ENCODE measurements around the gene TAPT1. TPM values are rescaled to one million over a fixed set of nuclear protein-coding genes. Genes with fewer than 3 reads are reported as not detected.

Gene TAPT1
- total RNA-seq, 1 experiment from 2014 or later = 39.1 TPM

DNA sequence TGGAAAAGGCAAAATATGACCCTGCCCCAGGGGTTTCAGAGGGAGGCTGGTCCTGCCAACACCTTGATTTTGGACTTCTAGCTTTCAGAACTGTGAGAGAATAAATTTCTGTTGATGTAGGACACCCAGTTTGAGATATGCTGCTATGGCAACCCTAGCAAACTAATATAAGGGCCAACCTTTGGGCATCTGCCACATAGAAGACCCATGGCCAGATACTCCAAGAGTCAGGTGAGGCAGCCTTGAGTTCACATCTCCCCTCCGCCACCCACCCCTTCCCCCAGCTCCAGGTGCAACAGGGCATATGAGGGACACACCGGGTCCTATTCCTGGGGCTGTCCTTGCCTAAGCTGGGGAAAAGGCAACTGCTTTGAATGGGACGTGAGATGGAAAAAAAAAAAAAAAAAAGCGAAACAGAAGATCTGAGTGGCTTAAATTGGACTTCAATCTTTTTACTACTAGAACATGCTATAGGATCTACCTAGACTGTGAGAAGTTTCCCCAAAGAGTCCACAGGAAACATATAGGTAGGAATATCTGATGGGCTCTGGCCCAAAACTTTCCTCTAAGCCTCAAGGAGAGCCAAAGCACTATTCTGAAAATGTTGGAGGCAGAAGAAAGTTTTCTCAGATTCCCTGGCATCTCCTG is 85.9 kb downstream of the TAPT1 start:
- H3K79me2 ChIP-seq (ENCODE audit: low read length) = no peaks in the 10 kb centered on the region
- H3K27ac ChIP-seq (ENCODE audit: low read length) = no peak overlapping the region
- no peaks in the 10 kb centered on the region for H4K20me1 ChIP-seq (ENCODE audit: insufficient read depth, low read depth, low read length)
- no peak for DNase-seq
- no peak overlapping the region for H3K4me3 ChIP-seq (ENCODE audit: low read length)
- no peak overlapping the region for H3K9ac ChIP-seq (ENCODE audit: low read length)
- no peak overlapping the region for H3K4me2 ChIP-seq (ENCODE audit: low read depth, low read length, poor library complexity, severe bottlenecking)
- no peak overlapping the region for H2AFZ ChIP-seq (ENCODE audit: low read length)
- H3K9me2 ChIP-seq (replicated peaks; ENCODE audit: insufficient read depth, low read length) = no peaks in the 10 kb centered on the region
- H3K27me3 ChIP-seq (ENCODE audit: low read length) = 0 out of 2 replicates have a peak, but pooled peaks cover 3% of the 10 kb centered on the region
- no peaks in the 10 kb centered on the region for H3K36me3 ChIP-seq (ENCODE audit: insufficient read depth, low read length)
- no peaks in the 10 kb centered on the region for H3K4me1 ChIP-seq (ENCODE audit: low read length)
- no peaks in the 10 kb centered on the region for H3K9me3 ChIP-seq (ENCODE audit: low read length)

DNA sequence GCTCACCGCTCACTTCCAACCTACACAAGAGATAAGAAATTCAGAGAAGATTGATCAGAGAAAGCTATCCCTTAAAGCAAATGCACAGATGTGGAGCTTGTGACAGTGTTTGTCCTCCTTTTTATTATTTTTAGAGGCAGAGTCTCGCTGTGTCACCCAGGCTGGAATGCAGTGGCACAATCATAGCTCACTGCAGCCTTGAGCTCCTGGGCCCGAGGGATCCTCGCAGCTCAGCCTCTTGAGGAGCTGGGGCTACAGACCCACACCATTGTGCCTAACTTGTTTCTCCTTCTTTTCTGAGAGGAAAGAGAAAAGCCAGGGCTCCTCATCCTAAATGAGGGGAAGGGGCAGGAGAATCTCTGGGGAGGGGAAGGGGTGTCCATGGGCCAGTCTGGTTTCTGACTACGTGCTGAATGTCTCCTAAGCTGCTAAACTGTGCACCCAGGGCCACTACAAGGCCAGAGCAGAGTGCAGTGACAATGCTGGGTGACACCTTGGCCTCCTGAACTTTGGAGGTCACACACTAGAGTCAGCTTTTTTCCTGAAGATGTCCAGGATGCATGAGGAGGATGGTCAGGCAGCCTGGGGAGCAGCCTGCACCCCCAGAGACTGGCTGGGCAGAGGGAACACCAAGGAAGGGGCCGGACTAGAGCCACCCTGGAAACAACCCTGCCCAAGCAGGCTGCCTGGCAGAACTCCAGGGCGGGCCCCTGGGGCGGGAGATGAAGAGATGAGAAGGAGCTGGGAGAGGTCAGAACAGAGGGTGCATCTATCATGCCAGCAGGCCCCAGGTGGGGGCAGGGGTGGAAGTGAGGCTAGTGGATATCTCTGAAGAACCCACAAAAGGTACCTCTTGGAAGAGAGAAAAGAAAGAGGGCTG is 87.0 kb downstream of the TAPT1 start:
- H3K9me3 ChIP-seq (ENCODE audit: low read length) = no peaks in the 10 kb centered on the region
- H3K9me2 ChIP-seq (replicated peaks; ENCODE audit: insufficient read depth, low read length) = no peaks in the 10 kb centered on the region
- H3K27ac ChIP-seq (ENCODE audit: low read length) = no peak overlapping the region
- no peaks in the 10 kb centered on the region for H3K36me3 ChIP-seq (ENCODE audit: insufficient read depth, low read length)
- no peak overlapping the region for H2AFZ ChIP-seq (ENCODE audit: low read length)
- 0 out of 2 replicates have a peak, but pooled peaks cover 3% of the 10 kb centered on the region for H3K27me3 ChIP-seq (ENCODE audit: low read length)
- no peak overlapping the region for H3K9ac ChIP-seq (ENCODE audit: low read length)
- H3K4me3 ChIP-seq (ENCODE audit: low read length) = no peak overlapping the region
- H4K20me1 ChIP-seq (ENCODE audit: insufficient read depth, low read depth, low read length) = no peaks in the 10 kb centered on the region
- no peak for DNase-seq
- no peaks in the 10 kb centered on the region for H3K79me2 ChIP-seq (ENCODE audit: low read length)
- no peaks in the 10 kb centered on the region for H3K4me1 ChIP-seq (ENCODE audit: low read length)
- H3K4me2 ChIP-seq (ENCODE audit: low read depth, low read length, poor library complexity, severe bottlenecking) = no peak overlapping the region

DNA sequence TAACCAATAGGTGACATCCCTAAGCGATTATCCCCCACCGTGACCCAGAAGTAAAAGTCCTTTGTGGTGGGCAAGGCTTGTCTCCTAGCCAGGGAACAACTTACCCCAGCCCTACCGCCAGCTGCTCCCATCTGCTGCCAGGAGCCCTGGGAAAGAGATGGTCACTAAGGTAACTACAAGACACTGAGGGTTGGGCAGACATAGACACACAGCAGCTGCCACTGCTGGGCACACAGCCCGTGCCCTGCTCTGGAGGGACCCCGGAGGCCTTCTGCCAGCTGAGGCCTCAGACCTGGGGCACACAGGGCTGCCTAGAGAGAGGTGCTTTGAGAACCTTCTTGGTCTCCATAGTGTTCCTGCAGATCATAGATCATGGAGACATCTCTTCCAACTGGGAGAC is 89.4 kb downstream of the TAPT1 start:
- no peak overlapping the region for H3K4me2 ChIP-seq (ENCODE audit: low read depth, low read length, poor library complexity, severe bottlenecking)
- no peaks in the 10 kb centered on the region for H3K4me1 ChIP-seq (ENCODE audit: low read length)
- no peak overlapping the region for H3K27ac ChIP-seq (ENCODE audit: low read length)
- no peak overlapping the region for H3K4me3 ChIP-seq (ENCODE audit: low read length)
- H2AFZ ChIP-seq (ENCODE audit: low read length) = no peak overlapping the region
- H3K27me3 ChIP-seq (ENCODE audit: low read length) = no peaks in the 10 kb centered on the region
- no peaks in the 10 kb centered on the region for H3K79me2 ChIP-seq (ENCODE audit: low read length)
- no peaks in the 10 kb centered on the region for H3K36me3 ChIP-seq (ENCODE audit: insufficient read depth, low read length)
- H3K9me2 ChIP-seq (replicated peaks; ENCODE audit: insufficient read depth, low read length) = no peaks in the 10 kb centered on the region
- H3K9me3 ChIP-seq (ENCODE audit: low read length) = no peaks in the 10 kb centered on the region
- no peaks in the 10 kb centered on the region for H4K20me1 ChIP-seq (ENCODE audit: insufficient read depth, low read depth, low read length)
- no peak for DNase-seq
- no peak overlapping the region for H3K9ac ChIP-seq (ENCODE audit: low read length)

DNA sequence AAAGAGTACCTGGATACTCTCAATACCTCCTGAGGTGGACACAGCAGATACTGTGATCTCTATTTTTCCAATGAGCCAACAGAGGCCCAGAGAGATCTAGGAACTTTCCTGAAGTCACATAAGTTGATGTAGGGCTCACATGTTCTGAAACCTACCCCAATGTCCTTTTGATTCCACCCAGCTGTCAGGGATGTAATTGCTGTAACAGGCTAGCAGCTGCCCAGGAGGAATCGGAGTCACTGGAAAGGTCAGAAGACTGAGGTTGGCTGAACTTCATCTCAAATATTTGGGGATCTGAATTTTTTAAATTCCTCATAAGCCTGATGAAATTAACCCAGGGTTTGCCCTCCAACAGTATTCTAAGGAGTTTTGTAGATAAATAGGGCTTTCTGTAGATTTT is 90.0 kb downstream of the TAPT1 start:
- Histone ChIP-seq H3K9me3 (ENCODE audit: low read length) (no peaks in the 10 kb centered on the region), H3K27ac (ENCODE audit: low read length) (no peak overlapping the region), H3K79me2 (ENCODE audit: low read length) (no peaks in the 10 kb centered on the region), H2AFZ (ENCODE audit: low read length) (no peak overlapping the region), H3K36me3 (ENCODE audit: insufficient read depth, low read length) (no peaks in the 10 kb centered on the region), H3K9me2 (replicated peaks; ENCODE audit: insufficient read depth, low read length) (no peaks in the 10 kb centered on the region), H3K4me1 (ENCODE audit: low read length) (no peaks in the 10 kb centered on the region), H4K20me1 (ENCODE audit: insufficient read depth, low read depth, low read length) (no peaks in the 10 kb centered on the region), H3K27me3 (ENCODE audit: low read length) (no peaks in the 10 kb centered on the region), H3K4me2 (ENCODE audit: low read depth, low read length, poor library complexity, severe bottlenecking) (no peak overlapping the region), H3K4me3 (ENCODE audit: low read length) (no peak overlapping the region), H3K9ac (ENCODE audit: low read length) (no peak overlapping the region)
- no peak for DNase-seq

DNA sequence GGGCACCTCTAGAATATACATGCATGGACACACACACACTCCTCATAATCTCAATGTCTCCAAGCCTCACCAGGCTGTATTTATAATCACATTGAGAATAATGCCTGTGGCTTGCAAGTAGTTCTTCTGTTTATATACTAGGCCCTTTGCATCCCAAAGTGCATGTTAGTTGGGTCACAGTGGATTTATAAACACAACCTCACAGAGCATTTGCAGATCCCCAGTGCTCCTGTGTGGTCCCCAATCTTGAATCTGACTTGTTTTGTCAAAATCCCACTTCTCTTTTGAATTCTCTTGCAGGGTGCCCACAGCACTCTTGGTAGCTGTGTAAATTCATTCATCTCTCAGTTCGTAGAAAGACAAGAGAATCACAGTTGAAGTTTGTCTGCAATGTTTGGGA is 92.9 kb downstream of the TAPT1 start:
- Histone ChIP-seq H3K27me3 (ENCODE audit: low read length) (no peaks in the 10 kb centered on the region), H2AFZ (ENCODE audit: low read length) (no peak overlapping the region), H3K27ac (ENCODE audit: low read length) (no peak overlapping the region), H3K4me1 (ENCODE audit: low read length) (no peaks in the 10 kb centered on the region), H3K36me3 (ENCODE audit: insufficient read depth, low read length) (no peaks in the 10 kb centered on the region), H3K4me3 (ENCODE audit: low read length) (no peak overlapping the region), H4K20me1 (ENCODE audit: insufficient read depth, low read depth, low read length) (no peaks in the 10 kb centered on the region), H3K79me2 (ENCODE audit: low read length) (no peaks in the 10 kb centered on the region), H3K9me2 (replicated peaks; ENCODE audit: insufficient read depth, low read length) (no peaks in the 10 kb centered on the region), H3K9ac (ENCODE audit: low read length) (no peak overlapping the region), H3K9me3 (ENCODE audit: low read length) (no peaks in the 10 kb centered on the region), H3K4me2 (ENCODE audit: low read depth, low read length, poor library complexity, severe bottlenecking) (no peak overlapping the region)
- DNase-seq = no peak

DNA sequence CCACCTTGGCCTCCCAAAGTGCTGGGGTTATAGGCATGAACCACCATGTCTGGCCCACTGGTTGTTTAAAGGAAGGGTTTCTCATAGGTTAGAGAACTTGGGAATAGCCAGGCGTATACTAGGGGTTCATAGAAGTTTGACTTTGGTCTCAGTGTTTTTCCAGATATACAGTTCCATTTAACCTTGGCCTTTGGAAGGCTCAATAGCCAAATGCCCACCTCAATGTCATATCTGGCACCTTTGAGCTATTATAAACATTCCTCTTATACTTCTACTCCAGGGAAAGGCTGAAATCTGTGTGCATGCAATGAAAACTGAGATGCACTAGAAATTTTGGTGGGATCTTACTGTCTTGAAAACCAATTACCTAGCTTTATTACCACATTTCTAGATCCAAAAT is 95.0 kb downstream of the TAPT1 start:
- Histone ChIP-seq H3K79me2 (ENCODE audit: low read length) (no peaks in the 10 kb centered on the region), H3K9ac (ENCODE audit: low read length) (no peak overlapping the region), H3K4me1 (ENCODE audit: low read length) (no peaks in the 10 kb centered on the region), H3K9me3 (ENCODE audit: low read length) (no peaks in the 10 kb centered on the region), H3K36me3 (ENCODE audit: insufficient read depth, low read length) (no peaks in the 10 kb centered on the region), H3K27ac (ENCODE audit: low read length) (no peak overlapping the region), H3K4me2 (ENCODE audit: low read depth, low read length, poor library complexity, severe bottlenecking) (no peak overlapping the region), H3K9me2 (replicated peaks; ENCODE audit: insufficient read depth, low read length) (no peaks in the 10 kb centered on the region), H3K27me3 (ENCODE audit: low read length) (no peaks in the 10 kb centered on the region), H2AFZ (ENCODE audit: low read length) (no peak overlapping the region), H3K4me3 (ENCODE audit: low read length) (no peak overlapping the region), H4K20me1 (ENCODE audit: insufficient read depth, low read depth, low read length) (no peaks in the 10 kb centered on the region)
- DNase-seq = no peak

DNA sequence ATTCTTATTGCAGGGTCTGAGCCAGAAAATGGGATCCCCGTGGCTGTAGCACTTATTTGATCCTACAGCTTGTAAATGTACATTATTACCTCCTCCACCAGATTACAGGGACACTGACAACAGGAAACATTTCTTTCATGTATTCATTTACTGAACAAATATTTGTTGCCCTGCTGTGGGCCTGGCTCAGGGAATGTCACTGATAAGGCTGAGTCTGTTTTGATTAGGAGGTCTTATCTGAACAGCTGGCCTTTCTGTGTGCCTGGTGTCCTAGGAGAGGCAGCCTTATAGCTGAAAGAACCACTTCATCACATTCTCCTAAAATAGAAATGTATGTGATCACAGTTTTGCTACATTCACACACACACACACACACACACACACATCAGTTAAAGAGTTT is 96.9 kb downstream of the TAPT1 start:
- no peak for DNase-seq

DNA sequence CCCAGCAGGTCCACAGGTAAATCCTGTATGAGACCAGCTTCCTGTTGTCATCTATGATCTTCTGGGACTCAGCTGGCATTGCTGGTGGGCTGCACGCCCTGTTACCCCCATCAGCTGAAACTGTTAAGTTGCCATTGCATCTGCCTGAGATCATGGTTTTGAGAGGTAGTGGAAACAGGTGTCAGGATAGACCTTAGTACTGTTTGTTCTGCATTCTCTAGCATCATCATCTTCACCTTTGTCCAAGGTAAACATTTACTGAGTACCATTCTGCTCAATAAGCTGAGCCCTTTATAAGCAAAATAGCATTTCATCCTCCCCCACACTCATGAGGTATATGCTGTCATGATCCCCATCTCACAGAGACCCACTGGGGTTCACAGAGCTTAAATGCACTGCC is 99.6 kb downstream of the TAPT1 start:
- Histone ChIP-seq H3K4me2 (ENCODE audit: low read depth, low read length, poor library complexity, severe bottlenecking) (no peak overlapping the region), H3K4me3 (ENCODE audit: low read length) (no peak overlapping the region), H3K79me2 (ENCODE audit: low read length) (no peaks in the 10 kb centered on the region), H3K9me3 (ENCODE audit: low read length) (no peaks in the 10 kb centered on the region), H2AFZ (ENCODE audit: low read length) (no peak overlapping the region), H3K4me1 (ENCODE audit: low read length) (peaks cover 5% of the 10 kb centered on the region), H4K20me1 (ENCODE audit: insufficient read depth, low read depth, low read length) (no peaks in the 10 kb centered on the region), H3K9ac (ENCODE audit: low read length) (no peak overlapping the region), H3K36me3 (ENCODE audit: insufficient read depth, low read length) (no peaks in the 10 kb centered on the region), H3K9me2 (replicated peaks; ENCODE audit: insufficient read depth, low read length) (no peaks in the 10 kb centered on the region), H3K27ac (ENCODE audit: low read length) (no peak overlapping the region), H3K27me3 (ENCODE audit: low read length) (no peaks in the 10 kb centered on the region)
- no peak for DNase-seq

More for the DNA sequence above, 96.9 kb downstream of the TAPT1 start:
- no peaks in the 10 kb centered on the region for H3K9me2 ChIP-seq (replicated peaks; ENCODE audit: insufficient read depth, low read length)
- H2AFZ ChIP-seq (ENCODE audit: low read length) = no peak overlapping the region
- H3K9ac ChIP-seq (ENCODE audit: low read length) = no peak overlapping the region
- no peaks in the 10 kb centered on the region for H3K27me3 ChIP-seq (ENCODE audit: low read length)
- no peaks in the 10 kb centered on the region for H3K79me2 ChIP-seq (ENCODE audit: low read length)
- no peak overlapping the region for H3K4me2 ChIP-seq (ENCODE audit: low read depth, low read length, poor library complexity, severe bottlenecking)
- no peaks in the 10 kb centered on the region for H4K20me1 ChIP-seq (ENCODE audit: insufficient read depth, low read depth, low read length)
- no peaks in the 10 kb centered on the region for H3K36me3 ChIP-seq (ENCODE audit: insufficient read depth, low read length)
- no peak overlapping the region for H3K27ac ChIP-seq (ENCODE audit: low read length)
- H3K4me1 ChIP-seq (ENCODE audit: low read length) = no peaks in the 10 kb centered on the region
- no peaks in the 10 kb centered on the region for H3K9me3 ChIP-seq (ENCODE audit: low read length)
- H3K4me3 ChIP-seq (ENCODE audit: low read length) = no peak overlapping the region
